Muscle of leg (tissue), 16 donors: ENCODE data around the gene GRB2. TPM values are rescaled to one million over a fixed set of nuclear protein-coding genes. Genes with fewer than 3 reads are reported as not detected.
"Not testable (repeated sequence)": the region's sequence is repeated elsewhere in the genome, so short reads cannot be mapped to it uniquely, and the experiment has no call there.

Source experiments
- DNase-seq: peaks from one replicate; pipeline ENCODE4 v3.0.0; 2013
- H3K27ac ChIP-seq: one replicate; pipeline ENCODE4 v1.5.1; 2013; ENCODE audit warnings: mild to moderate bottlenecking, low read length, control low read depth
- H3K27me3 ChIP-seq: one replicate; pipeline ENCODE4 v1.6.1; 2013; ENCODE audit warnings: low read length; ENCODE audit not compliant: control insufficient read depth, insufficient read depth
- H3K36me3 ChIP-seq: one replicate; pipeline ENCODE4 v1.6.1; 2013; ENCODE audit warnings: low read length; ENCODE audit not compliant: control insufficient read depth, insufficient read depth
- H3K4me1 ChIP-seq: one replicate; pipeline ENCODE4 v1.6.1; 2013; ENCODE audit warnings: low read length; ENCODE audit not compliant: control insufficient read depth, insufficient read depth
- H3K4me3 ChIP-seq: one replicate; pipeline ENCODE4 v1.5.1; 2013; ENCODE audit warnings: low read length, control low read depth
- H3K9me3 ChIP-seq: replicated peaks from 2 replicates; pipeline ENCODE4 v1.6.1; 2013; ENCODE audit warnings: low read depth, low read length; ENCODE audit not compliant: control insufficient read depth
- WGBS: methylation state at CpG from one replicate; pipeline ENCODE4 v1.1.5; 2013; ENCODE audit warnings: missing lambda C conversion rate; ENCODE audit not compliant: insufficient coverage; 5-methylcytosine and 5-hydroxymethylcytosine counted together
- long read RNA-seq, 11 donors: transcript quantifications; one replicate each; lab custom pipeline, GENCODE V29; 2026
- polyA plus RNA-seq, 8 donors: library from polyadenylated mRNA; unstranded; fragments of 120-200 nt; gene quantifications; one replicate each; pipeline versions ENCODE4 v1.2.1 to v1.2.3, GENCODE V29; 2013; ENCODE audit warnings: inconsistent platforms in 1 of 8, low replicate concordance in 1 of 8; ENCODE audit not compliant: insufficient read length in 8 of 8, insufficient read depth in 1 of 8
- total RNA-seq: library from RNA; stranded (reverse); fragments of 120-200 nt; gene quantifications from one replicate; pipeline ENCODE4 v1.2.4, GENCODE V29; 2013

The GRB2 gene
- total RNA-seq (88.4 TPM), polyA plus RNA-seq (100 to 1,000 TPM; 125 to 162 (median 148) TPM)
- long read RNA-seq, donor 1, transcript GRB2-202 (6 exons, 3,248 nt) = minor isoform, 14 of 106 reads
- long read RNA-seq, donor 1, transcript GRB2-205 (5 exons, 3,182 nt) = major isoform, 24 of 106 reads
- long read RNA-seq, donor 1, partial matches to known transcripts = 66 of 106 reads
- long read RNA-seq, donor 1, other reads (novel, unspliced or antisense) = 0 of 106 reads
- long read RNA-seq, donor 2, transcript GRB2-205 (5 exons, 3,182 nt) = major isoform, 6 of 7 reads
- long read RNA-seq, donor 2, partial matches to known transcripts = 0 of 7 reads
- long read RNA-seq, donor 2, other reads (novel, unspliced or antisense) = 0 of 7 reads
- long read RNA-seq, donor 3, transcript GRB2-202 (6 exons, 3,248 nt) = minor isoform, 27 of 114 reads
- long read RNA-seq, donor 3, transcript GRB2-205 (5 exons, 3,182 nt) = major isoform, 54 of 114 reads
- long read RNA-seq, donor 3, partial matches to known transcripts = 31 of 114 reads
- long read RNA-seq, donor 3, other reads (novel, unspliced or antisense) = 0 of 114 reads
- long read RNA-seq, donor 4, transcript GRB2-205 (5 exons, 3,182 nt) = major isoform, 24 of 53 reads
- long read RNA-seq, donor 4, transcript GRB2-202 (6 exons, 3,248 nt) = minor isoform, 10 of 53 reads
- long read RNA-seq, donor 4, partial matches to known transcripts = 18 of 53 reads
- long read RNA-seq, donor 4, other reads (novel, unspliced or antisense) = 0 of 53 reads
- long read RNA-seq, donor 5, transcript GRB2-205 (5 exons, 3,182 nt) = major isoform, 77 of 203 reads
- long read RNA-seq, donor 5, transcript GRB2-202 (6 exons, 3,248 nt) = minor isoform, 58 of 203 reads
- long read RNA-seq, donor 5, partial matches to known transcripts = 68 of 203 reads
- long read RNA-seq, donor 5, other reads (novel, unspliced or antisense) = 0 of 203 reads
- long read RNA-seq, donor 6, transcript GRB2-205 (5 exons, 3,182 nt) = major isoform, 102 of 179 reads
- long read RNA-seq, donor 6, transcript GRB2-202 (6 exons, 3,248 nt) = minor isoform, 36 of 179 reads
- long read RNA-seq, donor 6, partial matches to known transcripts = 39 of 179 reads
- long read RNA-seq, donor 6, other reads (novel, unspliced or antisense) = 0 of 179 reads
- long read RNA-seq, donor 7, transcript GRB2-202 (6 exons, 3,248 nt) = minor isoform, 29 of 131 reads
- long read RNA-seq, donor 7, transcript GRB2-205 (5 exons, 3,182 nt) = major isoform, 60 of 131 reads
- long read RNA-seq, donor 7, partial matches to known transcripts = 40 of 131 reads
- long read RNA-seq, donor 7, other reads (novel, unspliced or antisense) = 0 of 131 reads
- long read RNA-seq, donor 8, transcript GRB2-205 (5 exons, 3,182 nt) = major isoform, 28 of 40 reads
- long read RNA-seq, donor 8, transcript GRB2-202 (6 exons, 3,248 nt) = minor isoform, 11 of 40 reads
- long read RNA-seq, donor 8, partial matches to known transcripts = 0 of 40 reads
- long read RNA-seq, donor 8, other reads (novel, unspliced or antisense) = 0 of 40 reads
- long read RNA-seq, donor 9, transcript GRB2-205 (5 exons, 3,182 nt) = major isoform, 40 of 82 reads
- long read RNA-seq, donor 9, transcript GRB2-202 (6 exons, 3,248 nt) = minor isoform, 13 of 82 reads
- long read RNA-seq, donor 9, partial matches to known transcripts = 28 of 82 reads
- long read RNA-seq, donor 9, other reads (novel, unspliced or antisense) = 0 of 82 reads
- long read RNA-seq, donor 10, transcript GRB2-202 (6 exons, 3,248 nt) = minor isoform, 19 of 87 reads
- long read RNA-seq, donor 10, transcript GRB2-205 (5 exons, 3,182 nt) = major isoform, 53 of 87 reads
- long read RNA-seq, donor 10, partial matches to known transcripts = 13 of 87 reads
- long read RNA-seq, donor 10, other reads (novel, unspliced or antisense) = 0 of 87 reads
- long read RNA-seq, donor 11, transcript GRB2-202 (6 exons, 3,248 nt) = minor isoform, 13 of 63 reads
- long read RNA-seq, donor 11, transcript GRB2-205 (5 exons, 3,182 nt) = major isoform, 38 of 63 reads
- long read RNA-seq, donor 11, partial matches to known transcripts = 12 of 63 reads
- long read RNA-seq, donor 11, other reads (novel, unspliced or antisense) = 0 of 63 reads

GRCh38 chr17:75405365-75406221 is at the start of gene GRB2:
Gene GRB2 (minus strand): TSS chr17:75405678. CDS start chr17:75393628, 12,050 bp downstream.
- peaks cover 12% of the 10 kb centered on the region for H3K4me1 ChIP-seq
- no peaks in the 10 kb centered on the region for H3K36me3 ChIP-seq
- DNase-seq = peak; percentile 99
- under 1% methylated on average over 69 of the region's 74 CpGs for WGBS
- H3K27me3 ChIP-seq = peaks cover 2% of the 10 kb centered on the region
- H3K27ac ChIP-seq = peak within 1 kb of the TSS; percentile 68
- H3K4me3 ChIP-seq = peak within 1 kb of the TSS; percentile 76
- H3K9me3 ChIP-seq = no peaks in the 10 kb centered on the region

GRCh38 chr17:75454672-75455071 is 49.2 kb upstream of the GRB2 start:
- WGBS = no CpG with 5 or more reads among the region's 3 CpGs

DNA sequence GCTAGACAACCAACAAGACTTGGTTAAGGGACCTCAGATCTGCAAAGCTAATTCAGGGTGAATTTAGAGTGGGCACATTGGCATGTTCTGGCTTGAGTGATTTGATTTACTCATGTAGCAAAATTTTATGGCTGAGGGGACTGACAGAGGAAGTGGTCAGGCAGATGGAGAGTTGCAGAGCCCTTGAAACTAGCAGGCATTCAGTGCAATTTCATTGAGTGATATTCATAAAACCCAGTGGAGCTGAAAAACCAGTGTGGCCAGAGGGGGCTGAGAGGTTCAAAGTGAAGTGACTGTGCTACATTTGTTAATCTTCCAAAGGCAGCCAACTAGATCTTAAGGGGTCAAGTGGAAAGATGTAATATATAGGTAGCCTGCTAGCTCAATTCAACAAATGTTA is 48.7 kb upstream of the GRB2 start:
- Histone ChIP-seq H3K27me3 (no peaks in the 10 kb centered on the region), H3K9me3 (no peaks in the 10 kb centered on the region), H3K27ac (no peak overlapping the region), H3K4me1 (peaks cover 13% of the 10 kb centered on the region), H3K4me3 (no peak overlapping the region), H3K36me3 (no peaks in the 10 kb centered on the region)
- no peak for DNase-seq

More at GRCh38 chr17:75454672-75455071, 49.2 kb upstream of the GRB2 start:
- not testable (repeated sequence) for DNase-seq, H3K4me3 ChIP-seq, H3K9me3 ChIP-seq, H3K36me3 ChIP-seq, H3K27ac ChIP-seq, H3K27me3 ChIP-seq
- peaks cover 17% of the 10 kb centered on the region for H3K4me1 ChIP-seq

GRCh38 chr17:75450270-75450669 is 44.8 kb upstream of the GRB2 start:
- Histone ChIP-seq H3K27me3 (no peaks in the 10 kb centered on the region), H3K27ac (no peak overlapping the region), H3K9me3 (no peaks in the 10 kb centered on the region), H3K36me3 (no peaks in the 10 kb centered on the region), H3K4me1 (no peaks in the 10 kb centered on the region), H3K4me3 (no peak overlapping the region)
- WGBS = 93% methylated on average over 2 of the region's 4 CpGs
- no peak for DNase-seq

- Histone ChIP-seq H3K27ac (no peak overlapping the region), H3K9me3 (no peaks in the 10 kb centered on the region), H3K36me3 (no peaks in the 10 kb centered on the region), H3K27me3 (no peaks in the 10 kb centered on the region), H3K4me1 (peaks cover 5% of the 10 kb centered on the region), H3K4me3 (no peak overlapping the region)
- DNase-seq = no peak
- WGBS = 82% methylated on average over 13 of the region's 17 CpGs
Observed at GRCh38 chr17:75447951-75448856, 42.7 kb upstream of the GRB2 start.

DNA sequence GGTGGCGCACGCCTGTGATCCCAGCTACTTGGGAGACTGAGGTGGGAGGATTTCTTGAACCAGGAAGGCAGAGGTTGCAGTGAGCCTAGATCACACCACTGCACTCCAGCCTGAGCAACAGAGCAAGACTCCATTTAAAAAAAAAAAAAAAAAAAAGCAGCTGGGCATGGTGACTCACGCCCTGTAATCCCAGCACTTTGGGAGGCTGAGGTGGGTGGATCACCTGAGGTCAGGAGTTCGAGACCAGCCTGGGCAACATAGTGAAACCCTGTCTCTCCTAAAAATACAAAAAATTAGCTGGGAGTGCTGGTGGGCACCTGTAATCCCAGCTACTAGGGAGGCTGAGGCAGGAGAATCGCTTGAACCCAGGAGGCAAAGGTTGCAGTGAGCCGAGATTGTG is 40.4 kb upstream of the GRB2 start:
- H3K9me3 ChIP-seq, H3K36me3 ChIP-seq, DNase-seq, H3K27ac ChIP-seq, H3K27me3 ChIP-seq, H3K4me3 ChIP-seq: not testable (repeated sequence)
- H3K4me1 ChIP-seq = peaks cover 12% of the 10 kb centered on the region
- 71% methylated on average over 1 of the region's 6 CpGs for WGBS

- H3K9me3 ChIP-seq = no peaks in the 10 kb centered on the region
- WGBS = 83% methylated on average over 2 of the region's 3 CpGs
- H3K4me1 ChIP-seq = peaks cover 12% of the 10 kb centered on the region
- H3K4me3 ChIP-seq = no peak overlapping the region
- no peaks in the 10 kb centered on the region for H3K36me3 ChIP-seq
- DNase-seq = no peak
- no peak overlapping the region for H3K27ac ChIP-seq
- H3K27me3 ChIP-seq = no peaks in the 10 kb centered on the region
Observed at GRCh38 chr17:75445296-75445695, 39.8 kb upstream of the GRB2 start.
